Limb (tissue), 2 donors: ENCODE measurements around the gene AP1M1.

Source experiments
- DNase-seq, 2 donors: peaks; one replicate each; pipeline ENCODE4 v3.0.0-alpha.2; 2016; ENCODE audit errors: extremely low spot score in 2 of 2

Gene AP1M1

GRCh38 chr19:16232127-16232526 is 34.4 kb downstream of the AP1M1 start:
- DNase-seq, result no peak

GRCh38 chr19:16232568-16232967 is 34.9 kb downstream of the AP1M1 start:
- DNase-seq, result no peak

DNA sequence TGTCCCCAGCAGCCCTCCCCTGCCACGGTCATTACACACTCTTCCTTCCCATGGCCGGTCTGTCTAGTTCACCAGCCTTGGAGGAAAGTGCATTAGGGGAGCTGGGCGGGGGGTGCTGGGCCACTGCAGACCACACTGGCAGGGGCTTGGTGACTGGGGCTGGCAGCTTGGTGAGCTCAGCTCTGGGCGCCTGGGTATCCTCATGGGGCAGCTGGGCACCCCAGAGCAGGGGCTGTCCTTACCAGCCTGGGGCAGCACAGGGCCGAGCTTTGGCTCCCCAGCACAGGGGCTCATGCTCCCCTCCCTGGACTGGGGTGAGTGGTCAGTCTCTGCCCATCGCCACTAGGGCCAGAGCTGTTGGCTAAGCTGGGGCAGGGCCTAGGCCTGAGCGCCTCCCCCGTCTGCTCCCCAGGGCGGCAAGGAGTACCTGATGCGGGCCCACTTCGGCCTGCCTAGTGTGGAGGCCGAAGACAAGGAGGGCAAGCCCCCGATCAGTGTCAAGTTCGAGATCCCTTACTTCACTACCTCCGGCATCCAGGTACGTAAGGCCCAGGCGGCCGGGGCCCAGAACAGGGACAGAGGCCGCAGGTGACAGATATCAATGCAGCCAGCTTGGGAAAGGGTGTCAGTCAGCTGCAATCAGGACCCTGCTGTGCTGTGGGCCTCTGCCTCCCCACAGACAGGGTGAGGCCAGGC is 35.5 kb downstream of the AP1M1 start:
- no peak for DNase-seq

DNA sequence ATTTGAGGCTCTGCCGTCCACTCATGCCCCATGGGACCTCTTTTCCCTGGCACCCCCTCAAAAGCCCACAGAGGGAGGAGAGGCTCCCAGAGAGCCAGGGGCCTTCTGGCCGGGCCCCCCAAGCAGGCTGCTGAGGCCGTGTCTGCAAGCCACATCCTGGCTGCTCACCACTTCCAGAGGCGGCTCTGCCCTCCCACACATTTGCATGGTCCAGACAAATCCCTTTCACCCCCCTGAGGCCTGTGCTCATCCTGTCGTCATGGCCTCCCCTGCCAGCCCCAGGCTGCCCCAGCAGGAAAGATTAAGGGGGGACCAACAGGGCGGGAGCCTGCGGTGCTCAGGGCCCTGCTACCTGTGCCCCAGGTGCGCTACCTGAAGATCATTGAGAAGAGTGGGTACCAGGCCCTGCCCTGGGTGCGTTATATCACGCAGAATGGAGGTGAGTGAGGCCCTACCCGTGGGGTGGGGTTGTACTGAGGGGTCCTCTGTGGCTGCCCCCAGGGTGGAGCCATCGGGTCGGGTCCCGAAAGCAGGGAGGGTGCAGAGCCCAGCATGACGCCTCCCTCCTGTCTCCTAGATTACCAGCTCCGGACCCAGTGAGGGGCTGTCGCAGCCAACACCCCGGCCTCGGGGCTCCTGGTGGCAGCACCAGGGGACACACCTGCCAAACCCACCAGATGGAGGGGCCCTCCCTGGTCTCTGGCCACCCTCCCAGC is 36.3 kb downstream of the AP1M1 start:
- DNase-seq, result peak in 1 of 2 donors; percentile 23

GRCh38 chr19:16234552-16235445 is 37.1 kb downstream of the AP1M1 start:
- DNase-seq, result no peak

- DNase-seq, result no peak
Observed at GRCh38 chr19:16235811-16236652, 38.3 kb downstream of the AP1M1 start.

GRCh38 chr19:16244091-16244490 is 46.4 kb downstream of the AP1M1 start:
- no peak for DNase-seq

DNA sequence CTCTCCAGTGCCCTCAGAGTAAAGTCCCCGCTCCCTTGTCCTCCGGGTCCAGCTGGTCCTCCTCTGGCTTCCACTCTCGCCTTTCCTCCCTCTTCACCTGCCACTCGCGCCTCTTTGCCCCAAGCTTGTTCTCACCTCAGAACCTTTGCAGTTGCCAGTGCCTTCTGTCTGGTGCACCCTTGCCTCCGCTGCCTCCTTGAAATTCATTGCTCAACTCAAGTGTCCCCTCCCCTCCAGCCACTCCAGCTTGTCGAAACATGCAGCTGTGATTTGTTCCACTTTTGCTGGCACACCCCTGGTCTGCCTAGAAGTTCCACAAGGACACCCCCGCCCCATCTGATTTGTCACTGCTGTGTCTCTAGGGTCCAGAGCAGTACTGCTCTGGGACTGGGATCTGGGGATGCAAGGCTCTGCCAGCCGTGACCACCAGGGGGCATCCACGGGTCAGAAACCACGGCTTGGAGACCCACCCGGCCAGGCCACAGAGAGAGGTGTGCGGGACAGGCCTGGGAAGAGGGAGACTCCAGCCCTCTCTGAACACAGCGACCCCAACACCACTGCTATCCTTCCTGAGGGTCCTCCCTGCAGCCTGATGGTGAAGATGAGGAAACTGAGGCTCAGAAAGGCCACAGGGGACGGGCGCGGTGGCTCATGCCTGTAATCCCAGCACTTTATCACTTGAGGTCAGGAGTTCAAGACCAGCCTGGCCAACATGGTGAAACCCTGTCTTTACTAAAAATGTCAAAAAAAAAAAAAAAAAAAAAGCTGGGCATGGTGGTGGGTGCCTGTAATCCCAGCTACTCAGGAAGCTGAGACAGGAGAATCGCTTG is 49.9 kb downstream of the AP1M1 start:
- DNase-seq, result peak; percentile 77 to 92

GRCh38 chr19:16248380-16249023 is 50.8 kb downstream of the AP1M1 start:
- DNase-seq, result peak in 1 of 2 donors; percentile 28

GRCh38 chr19:16249826-16250404 is 52.2 kb downstream of the AP1M1 start:
- peak in 1 of 2 donors; percentile 23 for DNase-seq

GRCh38 chr19:16252459-16253205 is 54.9 kb downstream of the AP1M1 start:
- DNase-seq, result no peak

- no peak for DNase-seq
Observed at GRCh38 chr19:16254851-16255408, 57.2 kb downstream of the AP1M1 start.

GRCh38 chr19:16257509-16258002 is 59.8 kb downstream of the AP1M1 start:
- no peak for DNase-seq

GRCh38 chr19:16258440-16258903 is 60.8 kb downstream of the AP1M1 start:
- no peak for DNase-seq

DNA sequence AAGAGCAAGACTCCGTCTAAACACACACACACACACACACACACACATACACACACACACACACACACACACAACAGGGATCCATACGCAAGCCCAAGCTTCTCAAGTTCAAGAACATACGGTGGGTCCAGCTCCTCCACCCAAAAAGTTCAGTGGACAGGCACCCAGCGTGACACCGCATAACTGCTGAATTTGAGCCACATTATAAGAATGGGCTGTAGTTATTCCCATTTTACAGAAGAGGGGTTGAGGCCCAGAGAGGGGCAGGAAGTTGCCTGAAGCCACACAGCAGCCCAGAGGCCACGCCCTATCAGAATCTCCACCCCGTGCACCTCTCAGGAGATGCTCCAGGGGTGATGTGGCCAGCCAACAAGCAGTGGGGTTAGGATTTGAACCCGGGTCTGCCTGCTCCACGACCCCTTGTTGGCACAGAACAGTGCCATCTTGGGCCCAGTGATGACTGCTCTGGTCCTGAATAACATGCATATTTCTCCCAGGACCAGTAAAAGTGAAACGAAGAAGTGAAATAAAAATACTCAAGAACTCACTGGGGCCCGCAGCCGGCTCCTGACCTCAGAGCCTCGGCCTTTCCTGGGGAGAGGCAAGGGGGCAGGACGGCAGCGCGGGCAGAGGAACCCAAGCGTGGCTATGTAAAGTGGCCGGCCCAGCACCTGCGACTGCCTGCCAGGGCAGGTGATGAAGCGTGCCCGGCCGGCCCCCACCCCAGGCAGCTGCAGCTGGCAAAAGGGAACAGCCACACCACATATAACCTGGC is 61.9 kb downstream of the AP1M1 start:
- no peak for DNase-seq

GRCh38 chr19:16260160-16260811 is 62.6 kb downstream of the AP1M1 start:
- DNase-seq, result no peak

GRCh38 chr19:16260812-16261161 is 63.1 kb downstream of the AP1M1 start:
- DNase-seq, result no peak
